Spleen (tissue), 7 donors: ENCODE measurements around the gene MGA.

Experiments
- POLR2A ChIP-seq, 3 donors: fragments of 450-650 bp; IDR thresholded peaks; one replicate each; pipeline ENCODE4 v1.5.1; 2017; ENCODE audit warnings: antibody characterized with exemption in 3 of 3, mild to moderate bottlenecking in 1 of 3
- POLR2AphosphoS5 ChIP-seq, 3 donors: sonication (generic); formaldehyde crosslinking; IDR thresholded peaks; one replicate each; pipeline ENCODE4 v1.5.1; 2017; ENCODE audit warnings: antibody characterized with exemption in 3 of 3
- TF ChIP-seq, protein P1 (sequence below), 11 experiments: fragments of 200-600 bp in 7 of 11; fragments of 450-650 bp in 4 of 11; sonication (generic) in 4 of 11; IDR thresholded peaks in 8 of 11; conservative IDR thresholded peaks in 3 of 11; 1 replicate in 7 of 11; 2 replicates in 4 of 11; pipeline versions ENCODE4 v1.4.0 to v1.8.0; 2016 to 2021; ENCODE audit warnings: antibody characterized with exemption in 11 of 11, inconsistent platforms in 4 of 11, mild to moderate bottlenecking in 1 of 11
- donor health status: DM: no; HTN: no; CAD: no; lungs with moderate emphysema.
- donor health status: DM: no; HTN: no; CAD: no.
- donor health status: DM: no; HTN: no; CAD: no.

DNA sequence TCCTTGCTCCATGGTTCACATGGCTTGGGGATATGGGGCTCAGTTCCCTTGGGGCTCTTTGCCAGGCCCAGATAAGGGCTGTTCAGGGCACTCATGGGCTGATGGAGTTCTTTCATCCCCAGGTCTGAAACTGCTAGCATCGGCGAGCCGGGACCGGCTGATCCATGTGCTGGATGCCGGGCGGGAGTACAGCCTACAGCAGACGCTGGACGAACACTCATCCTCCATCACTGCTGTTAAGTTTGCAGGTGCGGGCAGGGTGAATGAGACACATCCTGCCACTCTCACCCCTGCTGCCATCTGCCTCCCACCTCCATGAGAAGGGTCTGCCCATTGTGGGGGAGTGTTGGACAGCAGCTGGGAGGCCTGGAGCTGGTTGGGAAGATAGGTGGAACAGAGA is 156.6 kb downstream of the MGA start:
- TF ChIP-seq POLR2A (IDR thresholded peaks at IDR 0.05) = no peak
- TF ChIP-seq, protein P1, sequence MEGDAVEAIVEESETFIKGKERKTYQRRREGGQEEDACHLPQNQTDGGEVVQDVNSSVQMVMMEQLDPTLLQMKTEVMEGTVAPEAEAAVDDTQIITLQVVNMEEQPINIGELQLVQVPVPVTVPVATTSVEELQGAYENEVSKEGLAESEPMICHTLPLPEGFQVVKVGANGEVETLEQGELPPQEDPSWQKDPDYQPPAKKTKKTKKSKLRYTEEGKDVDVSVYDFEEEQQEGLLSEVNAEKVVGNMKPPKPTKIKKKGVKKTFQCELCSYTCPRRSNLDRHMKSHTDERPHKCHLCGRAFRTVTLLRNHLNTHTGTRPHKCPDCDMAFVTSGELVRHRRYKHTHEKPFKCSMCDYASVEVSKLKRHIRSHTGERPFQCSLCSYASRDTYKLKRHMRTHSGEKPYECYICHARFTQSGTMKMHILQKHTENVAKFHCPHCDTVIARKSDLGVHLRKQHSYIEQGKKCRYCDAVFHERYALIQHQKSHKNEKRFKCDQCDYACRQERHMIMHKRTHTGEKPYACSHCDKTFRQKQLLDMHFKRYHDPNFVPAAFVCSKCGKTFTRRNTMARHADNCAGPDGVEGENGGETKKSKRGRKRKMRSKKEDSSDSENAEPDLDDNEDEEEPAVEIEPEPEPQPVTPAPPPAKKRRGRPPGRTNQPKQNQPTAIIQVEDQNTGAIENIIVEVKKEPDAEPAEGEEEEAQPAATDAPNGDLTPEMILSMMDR (IDR thresholded peaks at IDR 0.05 in 8 of 11, conservative IDR thresholded peaks at IDR 0.05 in 3 of 11) = no peak
- no peak for TF ChIP-seq POLR2AphosphoS5 (IDR thresholded peaks at IDR 0.05)
